ENCODE results near the gene STARD9. TPM values are rescaled to one million over a fixed set of nuclear protein-coding genes. Genes with fewer than 3 reads are reported as not detected.

The STARD9 gene
- total and polyA plus RNA-seq, 2 of the 4 experiments (the other 2 are of a cell fraction) = 2.0 to 3.2 TPM

- whole genome bisulfite sequencing, 2 experiments (ENCODE audit: extremely low coverage in 2 of 2, insufficient read length in 1 of 2) = no CpG with 5 or more reads among the region's 1 CpG
- CTCF ChIA-PET = no interaction called here
- Histone ChIP-seq H3K27me3 (ENCODE audit: control insufficient read depth, insufficient read depth, low read length) (no peaks in the 10 kb centered on the region), H4K20me1 (ENCODE audit: insufficient read depth, low read length) (no peaks in the 10 kb centered on the region), H2AFZ (replicated peaks; ENCODE audit: low read length, poor library complexity) (no peak overlapping the region), H2AK9ac (replicated peaks; ENCODE audit: low read depth, low read length, poor library complexity) (no peak overlapping the region), H2BK15ac (ENCODE audit: low read depth, low read length) (no peak overlapping the region), H4K8ac (ENCODE audit: low read depth in 2 of 2, low read length in 2 of 2) (no peak overlapping the region), H4K91ac (ENCODE audit: insufficient read depth, low read depth, low read length) (no peak overlapping the region), H3K23ac (ENCODE audit: low read depth, low read length) (no peak overlapping the region), H3K9ac (ENCODE audit: low read depth, low read length) (no peak overlapping the region), H3K79me1 (ENCODE audit: low read depth in 1 of 2, low read length in 2 of 2) (no peaks in the 10 kb centered on the region), H3K4ac (ENCODE audit: low read depth, low read length) (no peak overlapping the region), H4K5ac (ENCODE audit: low read depth, low read length) (no peak overlapping the region), H3K4me3 (ENCODE audit: insufficient read depth, low read depth, low read length) (no peak overlapping the region), H2AK5ac (ENCODE audit: low read depth, low read length) (no peak overlapping the region), H3K27ac (ENCODE audit: insufficient read depth, low read length) (no peak overlapping the region), H3K9me3 (ENCODE audit: control insufficient read depth, insufficient read depth, low read length) (no peaks in the 10 kb centered on the region), H2BK5ac (ENCODE audit: low read depth, low read length, poor library complexity, severe bottlenecking) (no peak overlapping the region), H2BK20ac (ENCODE audit: low read depth, low read length) (no peak overlapping the region), H3K36me3 (ENCODE audit: control insufficient read depth, insufficient read depth, low read length) (peaks cover 29% of the 10 kb centered on the region), H2BK120ac (ENCODE audit: low read depth, low read length) (no peak overlapping the region), H3K9me1 (ENCODE audit: insufficient read depth, low read length) (peaks cover 28% of the 10 kb centered on the region; the same call in 1 of the 2 replicates), H3K18ac (ENCODE audit: low read depth, low read length) (no peak overlapping the region), H3K56ac (ENCODE audit: extremely low read depth, insufficient read depth, low read length) (no peak overlapping the region), H3K14ac (replicated peaks; ENCODE audit: low read depth, low read length) (no peak overlapping the region), H3K4me1 (ENCODE audit: control insufficient read depth, insufficient read depth, low read length) (no peaks in the 10 kb centered on the region), H3K4me2 (ENCODE audit: low read depth, low read length) (no peak overlapping the region)
- dilution Hi-C loops (cut with HindIII; ENCODE audit: low sequenced_read_pairs, unreplicated experiment) (no loop called here), in situ Hi-C loops (cut with MboI; ENCODE audit: low sequenced_read_pairs) (no loop called here), intact Hi-C loops (cut with micrococcal nuclease) (no loop called here)
- POLR2A ChIA-PET (ENCODE audit: unreplicated experiment) = no interaction called here
- DNase-seq (no peak), ATAC-seq (ENCODE audit: low read depth) (no peak)
- no peak for TF ChIP-seq RFX5 (IDR thresholded peaks at IDR 0.05; ENCODE audit: low read depth, low read length)
- TF ChIP-seq CHD1 (IDR thresholded peaks at IDR 0.05; ENCODE audit: low read depth, low read length) = no peak
- TF ChIP-seq SMC3 (IDR thresholded peaks at IDR 0.05; ENCODE audit: low read depth, low read length) = no peak
- no peak for TF ChIP-seq MXI1 (IDR thresholded peaks at IDR 0.05; ENCODE audit: borderline replicate concordance, low read depth, low read length)
- TF ChIP-seq, protein P1, sequence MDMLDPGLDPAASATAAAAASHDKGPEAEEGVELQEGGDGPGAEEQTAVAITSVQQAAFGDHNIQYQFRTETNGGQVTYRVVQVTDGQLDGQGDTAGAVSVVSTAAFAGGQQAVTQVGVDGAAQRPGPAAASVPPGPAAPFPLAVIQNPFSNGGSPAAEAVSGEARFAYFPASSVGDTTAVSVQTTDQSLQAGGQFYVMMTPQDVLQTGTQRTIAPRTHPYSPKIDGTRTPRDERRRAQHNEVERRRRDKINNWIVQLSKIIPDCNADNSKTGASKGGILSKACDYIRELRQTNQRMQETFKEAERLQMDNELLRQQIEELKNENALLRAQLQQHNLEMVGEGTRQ (IDR thresholded peaks at IDR 0.05; ENCODE audit: low read depth, low read length) = no peak
- no peak for TF ChIP-seq NFE2L2 (IDR thresholded peaks at IDR 0.05; ENCODE audit: low read depth, low read length)
- no peak for TF ChIP-seq FOS (IDR thresholded peaks at IDR 0.05; ENCODE audit: low read depth, low read length)
- TF ChIP-seq CEBPB (IDR thresholded peaks at IDR 0.05; ENCODE audit: low read depth, low read length) = no peak
- no peak for TF ChIP-seq MAFK (IDR thresholded peaks at IDR 0.05; ENCODE audit: low read depth, low read length)
- no peak for TF ChIP-seq MAZ (IDR thresholded peaks at IDR 0.05; ENCODE audit: borderline replicate concordance, low read depth, low read length)
- TF ChIP-seq CTCF (conservative IDR thresholded peaks at IDR 0.05; ENCODE audit: low read depth, low read length) = no peak
- TF ChIP-seq ELK1 (IDR thresholded peaks at IDR 0.05; ENCODE audit: borderline replicate concordance, low read depth, low read length) = no peak
- no peak for TF ChIP-seq RCOR1 (IDR thresholded peaks at IDR 0.05; ENCODE audit: insufficient replicate concordance, low read length)
- no peak for TF ChIP-seq POLR2A (IDR thresholded peaks at IDR 0.05; ENCODE audit: low read depth, low read length)
- no peak for TF ChIP-seq BHLHE40 (IDR thresholded peaks at IDR 0.05; ENCODE audit: low read depth, low read length)
- TF ChIP-seq RAD21 (IDR thresholded peaks at IDR 0.05; ENCODE audit: low read length) = no peak
- BruUV-seq (replicated peaks) = no TSS peak
Observed at GRCh38 chr15:42692536-42692935, 117.1 kb downstream of the STARD9 start.

Measured in IMR-90 (cell line).